OCI-M2 (cell line): ENCODE results near the gene IGFL1.
"Not testable (repeated sequence)": the region's sequence is repeated elsewhere in the genome, so short reads cannot be mapped to it uniquely, and the experiment has no call there.

Source experiments
- DNase-seq: peaks from one replicate; lab custom pipeline; 2025; ENCODE audit not compliant: unreplicated experiment; lab: John Stamatoyannopoulos, UW

The IGFL1 gene

DNA sequence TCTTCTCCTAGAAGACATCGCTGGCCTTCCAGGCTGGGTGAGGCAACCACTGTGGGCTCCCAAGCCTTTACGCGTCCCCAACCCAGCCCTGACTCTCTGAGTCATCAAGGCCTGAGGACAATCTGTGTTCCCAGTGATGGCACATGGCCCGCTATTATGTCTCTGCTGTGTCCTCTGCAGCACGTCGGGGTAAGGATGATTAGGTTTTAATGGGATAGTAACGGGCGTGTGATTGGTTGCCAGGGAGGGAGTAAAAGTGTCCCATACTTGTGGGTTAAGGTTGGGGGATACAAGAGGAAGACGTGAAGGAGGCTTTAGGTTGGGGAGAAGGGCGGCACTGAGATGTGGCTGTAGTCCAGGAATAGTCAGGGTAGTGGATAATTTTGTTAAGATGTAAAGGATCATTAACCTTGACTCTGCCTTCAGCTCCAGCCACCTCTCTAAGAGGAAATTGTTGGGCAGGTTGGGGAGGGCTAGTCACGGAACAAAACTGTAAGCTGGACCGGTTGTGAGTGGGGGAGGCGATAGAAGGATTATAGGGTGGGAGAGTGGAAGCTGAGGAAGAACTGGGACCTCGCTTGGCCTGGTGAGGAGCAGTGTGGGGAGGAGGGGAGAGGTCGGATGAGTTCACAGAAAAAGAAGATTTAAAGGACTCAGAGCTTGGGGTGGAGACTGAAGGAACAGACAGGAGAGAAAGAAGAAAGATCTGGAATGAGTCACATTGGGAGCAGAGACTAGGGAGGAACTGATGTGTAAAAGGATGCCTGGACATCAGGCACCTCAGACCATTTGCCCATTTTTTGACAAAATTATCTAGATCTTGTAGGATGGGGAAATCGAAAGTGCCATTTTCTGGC, 27.9 kb upstream of the IGFL1 start:
- no peak for DNase-seq

DNA sequence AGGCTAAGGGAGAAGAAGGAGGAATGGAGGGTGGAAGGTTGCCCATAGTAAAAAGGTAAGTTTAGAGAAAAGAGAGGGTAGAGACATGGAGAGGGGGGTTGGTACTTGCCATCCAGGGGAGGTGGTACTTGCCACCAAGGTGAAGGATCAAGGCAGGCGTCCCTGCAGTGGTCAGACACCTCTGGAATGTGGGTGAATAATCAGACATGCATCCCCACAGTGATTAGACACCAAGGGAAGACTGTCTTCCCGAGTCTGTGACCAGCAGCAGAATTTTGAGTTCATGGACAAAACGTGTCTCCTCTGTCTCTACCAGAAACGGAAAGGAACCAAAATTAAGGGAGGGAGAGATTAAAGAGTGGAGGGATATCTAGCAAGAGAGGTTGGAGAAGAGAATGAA, 27.1 kb upstream of the IGFL1 start:
- DNase-seq: no peak

DNA sequence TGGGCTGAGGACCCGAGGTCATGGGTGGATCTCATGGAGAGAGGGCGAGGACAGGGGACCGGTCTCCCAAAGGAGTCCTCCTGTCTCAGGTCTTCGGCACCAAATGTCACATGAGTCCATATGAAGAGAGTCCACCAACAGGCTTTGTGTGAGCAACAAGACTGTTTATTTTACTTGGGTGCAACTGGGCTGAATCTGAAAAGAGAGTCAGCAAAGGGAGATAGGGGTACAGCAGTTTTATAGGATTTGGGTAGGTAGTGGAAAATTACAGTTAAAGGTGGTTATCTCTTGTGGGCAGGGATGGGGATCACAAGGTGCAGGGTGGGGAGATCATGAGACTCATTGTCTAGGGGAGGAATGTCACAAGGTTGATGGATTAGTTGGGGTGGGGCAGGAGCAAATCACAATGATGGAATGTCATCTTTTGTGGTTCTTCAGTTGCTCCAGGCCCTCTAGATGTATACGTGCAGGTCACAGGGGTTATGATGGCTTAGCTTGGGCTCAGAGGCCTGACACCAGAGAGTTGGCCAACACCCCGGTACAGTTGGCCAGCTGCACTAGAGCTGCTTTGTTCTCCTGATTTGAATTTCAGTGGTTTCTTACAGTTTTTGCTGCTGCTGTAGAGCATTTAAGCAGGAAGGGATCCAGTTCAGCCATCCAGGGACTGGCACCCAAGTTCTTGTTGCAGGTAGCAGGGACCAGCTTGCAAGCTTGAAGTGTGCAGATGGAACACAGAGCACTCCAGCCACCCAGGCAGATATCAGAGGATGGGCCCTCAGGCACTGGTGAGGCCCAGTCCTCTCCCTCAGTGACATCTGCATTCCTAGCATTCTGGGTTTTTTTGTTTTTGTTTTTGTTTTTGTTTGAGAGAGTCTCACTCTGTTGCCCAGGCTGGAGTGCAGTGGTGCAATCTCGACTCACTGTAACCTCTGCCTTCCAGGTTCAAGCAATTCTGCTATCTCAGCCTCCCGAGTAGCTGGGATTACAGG, 26.4 kb upstream of the IGFL1 start:
- DNase-seq: no peak

DNA sequence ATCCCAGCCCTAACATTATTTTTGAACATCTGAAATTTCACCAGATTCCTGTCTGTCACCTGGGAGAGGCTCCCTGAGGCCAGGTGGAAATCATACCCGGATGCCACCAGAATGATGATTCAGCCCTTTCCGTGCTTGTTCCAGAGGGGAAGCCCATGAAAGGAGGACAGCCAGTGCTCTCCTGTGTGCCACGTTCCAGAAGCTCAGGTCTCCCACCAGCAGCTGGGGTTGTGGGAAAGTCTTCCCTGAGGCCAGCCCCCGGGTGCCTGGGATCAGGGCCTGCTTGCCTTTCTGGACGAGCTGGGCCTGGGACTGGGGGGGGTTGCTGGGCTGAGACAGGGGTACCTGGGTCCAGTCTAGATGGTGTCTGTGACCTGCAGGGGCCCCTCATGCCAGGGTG, 25.5 kb upstream of the IGFL1 start:
- DNase-seq: no peak

DNA sequence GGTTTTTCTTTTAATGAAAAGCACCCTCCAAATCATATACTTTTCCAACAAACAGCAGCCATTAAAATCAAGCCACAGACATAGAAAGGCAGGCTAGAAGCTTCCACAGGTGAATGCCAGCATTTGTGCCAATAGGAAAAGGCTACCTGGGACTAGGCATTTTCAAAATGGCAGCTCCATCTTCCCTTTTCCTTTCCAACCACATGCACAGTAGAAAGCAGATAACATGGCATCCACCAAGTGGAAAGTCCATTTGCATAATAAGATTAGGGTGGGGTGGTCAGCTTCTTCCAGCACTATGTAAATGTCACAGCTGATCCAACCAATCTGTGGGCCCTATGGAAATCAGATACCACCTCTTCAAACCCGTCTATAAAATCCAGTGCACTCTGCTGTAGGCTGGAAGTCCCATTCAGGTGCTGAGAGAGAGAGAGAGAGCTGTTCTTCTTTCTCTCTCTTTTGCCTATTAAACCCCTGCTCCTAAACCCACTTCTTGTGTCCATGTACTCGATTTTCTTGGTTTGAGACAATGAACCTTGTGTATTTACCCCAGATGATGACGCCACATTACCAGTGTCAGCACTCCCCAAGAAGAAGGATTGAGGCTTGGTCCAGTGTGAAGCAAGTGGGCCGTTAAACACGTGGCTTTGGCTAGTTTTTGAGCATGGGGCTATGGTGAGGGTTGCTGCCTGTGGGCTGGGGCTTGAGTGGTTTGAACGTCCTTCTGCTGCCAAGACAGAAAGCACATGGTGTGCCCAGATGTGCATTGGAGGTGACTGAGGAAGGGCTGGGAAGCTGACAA, 24.2 kb upstream of the IGFL1 start:
- no peak for DNase-seq

DNA sequence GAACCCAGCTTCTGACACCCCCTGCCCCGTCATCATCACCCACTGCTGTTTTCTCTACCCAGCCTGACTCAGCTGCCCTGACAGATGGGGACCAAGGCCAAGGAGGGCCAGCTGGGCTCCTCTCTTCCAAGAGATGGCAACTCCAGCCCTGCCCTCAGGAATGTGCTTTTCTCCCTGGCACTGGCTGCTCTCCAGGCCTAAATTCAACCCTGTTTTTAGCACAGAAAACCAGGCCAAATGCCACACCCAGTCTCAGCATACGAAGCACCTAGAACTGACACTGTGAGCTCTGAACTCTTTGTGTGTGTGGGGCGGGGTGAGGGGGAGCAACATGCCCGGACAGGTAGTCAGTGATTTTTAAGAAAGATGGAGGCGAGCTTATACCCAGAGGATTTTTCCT, 23.4 kb upstream of the IGFL1 start:
- DNase-seq: no peak

DNA sequence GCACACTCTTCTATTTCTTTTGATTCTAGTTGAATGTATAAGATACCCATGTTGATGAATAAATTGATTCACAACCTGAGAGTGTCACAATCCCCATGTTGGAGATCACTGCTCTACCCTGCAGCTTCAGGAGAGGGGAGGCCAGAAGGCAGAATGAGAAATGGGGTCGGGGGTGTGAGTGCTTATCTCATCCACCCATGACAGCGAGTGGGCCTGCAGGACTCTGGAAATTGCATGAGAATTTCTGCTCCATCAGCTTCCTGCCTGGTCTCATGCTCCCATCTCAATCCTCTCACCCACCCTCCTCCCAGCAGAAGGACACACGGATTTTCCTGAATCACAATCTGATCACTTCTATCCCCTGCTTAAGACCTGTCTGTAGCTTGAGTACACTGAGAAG, 22.9 kb upstream of the IGFL1 start:
- DNase-seq: no peak

DNA sequence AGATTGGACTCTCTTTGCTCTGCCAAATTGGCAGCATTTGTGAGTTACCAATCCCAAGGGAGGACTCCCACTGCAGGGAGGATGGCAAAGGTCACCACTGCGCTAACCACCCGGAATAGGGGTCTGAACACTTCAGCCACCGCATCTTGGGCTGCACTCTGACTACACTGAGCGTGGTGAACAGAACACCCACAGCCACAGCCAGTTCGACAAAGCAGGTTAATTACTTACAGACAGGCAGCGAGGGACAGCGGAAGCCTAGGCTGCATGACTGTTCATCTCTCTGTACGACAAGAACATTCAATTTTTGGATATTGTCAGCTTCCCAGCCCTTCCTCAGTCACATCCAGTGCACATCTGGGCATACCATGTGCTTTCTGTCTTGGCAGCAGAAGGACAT, 21.7 kb upstream of the IGFL1 start:
- not testable (repeated sequence) for DNase-seq

DNA sequence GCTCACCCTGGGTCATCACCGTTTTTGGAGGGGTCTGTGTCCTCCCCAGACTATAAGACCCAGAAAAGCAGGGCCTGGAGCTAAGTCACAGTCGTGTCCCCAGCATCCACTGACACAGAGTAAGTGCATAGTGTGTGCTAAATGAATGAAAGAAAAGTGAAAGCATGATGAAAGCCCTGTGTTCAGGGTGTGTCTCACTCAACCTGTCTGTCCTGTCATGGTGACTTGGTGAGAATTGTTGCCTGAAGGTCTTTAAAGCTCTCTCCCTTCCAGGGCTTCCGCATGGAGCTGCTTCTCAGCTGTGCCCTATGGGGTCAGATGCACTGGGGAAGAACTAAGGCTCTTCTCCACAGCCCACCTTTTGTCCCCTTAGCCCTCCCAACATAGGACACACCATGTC, 20.5 kb upstream of the IGFL1 start:
- DNase-seq: no peak

DNA sequence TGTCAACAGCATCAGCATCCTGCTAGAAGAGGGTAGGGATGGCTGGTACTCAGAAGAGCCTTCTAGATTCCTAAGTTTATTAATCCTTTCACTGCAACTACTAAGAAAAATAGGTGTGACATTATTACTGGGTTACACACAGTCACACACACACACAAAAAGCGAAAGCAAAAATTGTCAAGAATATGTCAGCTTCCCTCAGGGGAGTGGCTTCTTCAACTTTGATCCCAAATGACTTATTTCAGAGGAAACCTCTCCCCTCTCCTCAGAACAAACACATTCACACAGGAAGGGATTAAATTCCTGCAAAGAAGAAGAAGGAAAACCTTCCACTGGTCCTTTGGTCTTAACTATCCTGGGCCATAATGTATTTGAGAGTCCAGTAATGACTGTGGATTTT, 20.1 kb upstream of the IGFL1 start:
- no peak for DNase-seq

DNA sequence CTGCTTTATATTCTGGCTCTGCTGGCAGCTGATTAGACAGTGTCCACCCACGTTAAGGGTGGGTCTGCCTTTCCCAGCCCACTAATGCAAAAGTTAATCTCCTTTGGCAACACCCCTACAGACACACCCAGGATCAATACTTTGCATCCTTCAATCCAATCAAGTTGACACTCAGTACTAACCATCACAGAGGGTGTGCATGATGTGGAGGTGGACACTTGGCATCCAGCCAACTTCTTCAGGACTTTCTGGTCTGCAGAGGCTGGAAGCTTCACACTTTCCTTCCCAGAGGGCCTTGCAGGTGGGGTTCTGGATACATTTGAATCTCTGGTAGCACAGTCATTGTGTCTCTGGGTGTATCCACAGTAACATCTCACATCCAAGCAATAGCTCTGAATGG, 18.9 kb upstream of the IGFL1 start:
- DNase-seq: no peak

DNA sequence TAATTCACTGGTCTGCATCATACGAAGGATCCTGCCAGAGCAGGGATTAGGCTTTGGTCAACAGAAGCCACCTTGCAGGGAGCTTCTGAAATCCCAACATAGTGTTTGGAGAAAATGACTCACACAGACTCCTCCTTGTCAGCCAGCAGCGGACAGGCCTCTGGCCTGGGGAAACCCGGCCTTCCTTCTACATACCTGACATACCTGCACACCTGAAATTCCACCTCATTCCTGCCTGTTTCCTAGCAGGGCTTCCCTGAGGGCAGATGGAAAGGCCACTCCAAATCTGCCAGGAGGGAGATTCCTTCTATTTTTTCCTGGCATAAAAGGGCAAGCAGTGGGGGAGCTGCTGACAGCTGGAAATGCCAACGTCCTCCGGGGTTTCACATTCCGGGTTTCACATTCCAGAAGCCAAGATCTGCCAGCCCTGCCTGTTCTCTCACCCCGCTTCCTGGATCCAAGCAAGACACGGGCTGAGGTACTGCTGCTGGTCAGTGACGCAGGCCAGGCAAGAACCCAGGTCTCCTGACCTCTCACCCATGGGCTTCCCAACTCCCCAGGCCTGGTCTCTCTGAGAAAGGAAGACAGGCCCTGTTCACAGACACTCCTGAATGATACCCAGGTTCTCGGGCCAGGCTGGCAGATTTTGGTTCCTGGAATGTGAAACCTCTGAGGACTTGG, 18.2 kb upstream of the IGFL1 start:
- no peak for DNase-seq

DNA sequence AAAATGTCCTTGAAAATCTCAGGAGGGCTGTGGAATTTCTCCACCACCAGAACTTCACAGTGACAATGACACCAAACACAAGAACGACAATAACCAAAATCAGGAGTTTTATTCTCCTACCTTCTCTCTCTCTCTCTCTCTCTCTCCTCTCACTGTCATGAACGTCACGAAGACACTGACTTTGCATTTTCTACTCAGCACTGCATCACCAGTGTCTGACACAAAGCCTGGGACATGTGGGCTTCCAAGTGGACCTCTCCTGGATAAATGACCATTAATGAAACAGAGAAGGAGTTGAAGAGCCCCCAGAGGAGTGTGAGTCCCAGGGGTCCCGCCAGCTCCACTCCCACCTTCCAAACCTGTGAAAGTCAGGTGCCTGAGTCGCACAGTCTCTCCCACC, 16.9 kb upstream of the IGFL1 start:
- DNase-seq: not testable (repeated sequence)

DNA sequence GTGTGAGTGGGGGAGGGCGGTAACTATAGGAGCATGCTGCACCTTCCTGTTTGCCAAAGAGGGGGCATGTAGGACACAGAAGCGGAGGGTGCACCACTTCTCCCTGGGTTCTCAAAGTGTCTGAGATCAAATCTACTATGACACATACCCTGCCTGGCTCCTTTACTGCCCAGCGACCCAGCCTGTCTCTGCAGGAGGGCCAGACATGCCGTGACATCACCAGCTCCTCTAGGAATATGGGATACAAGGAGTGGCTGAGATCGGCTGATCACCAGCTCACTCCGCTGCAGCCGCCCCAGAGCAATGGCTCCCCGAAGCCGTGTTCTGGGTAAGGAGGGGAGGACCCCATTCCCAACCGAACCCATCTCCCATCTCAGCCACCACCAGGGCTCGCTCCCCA, 16.4 kb upstream of the IGFL1 start:
- DNase-seq: no peak

DNA sequence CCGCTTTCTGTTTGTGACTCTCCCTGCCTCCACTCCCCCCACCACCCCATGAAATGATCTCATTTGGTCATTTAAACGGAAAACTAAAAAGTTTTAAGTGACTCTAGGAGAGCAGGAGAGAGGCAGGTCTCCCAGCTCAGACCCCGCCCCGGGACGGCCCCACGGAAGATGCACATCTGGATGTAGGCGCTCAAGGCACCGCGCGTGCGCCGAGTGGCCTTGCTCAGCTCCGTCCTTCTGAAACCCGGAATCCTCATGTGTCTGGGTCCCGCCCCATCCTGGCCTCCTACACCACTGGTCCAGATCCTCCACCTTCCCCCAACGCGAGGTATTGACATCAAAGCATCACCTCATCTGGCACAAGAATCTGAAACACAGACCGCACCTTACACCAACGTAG, 15.7 kb upstream of the IGFL1 start:
- DNase-seq: no peak

DNA sequence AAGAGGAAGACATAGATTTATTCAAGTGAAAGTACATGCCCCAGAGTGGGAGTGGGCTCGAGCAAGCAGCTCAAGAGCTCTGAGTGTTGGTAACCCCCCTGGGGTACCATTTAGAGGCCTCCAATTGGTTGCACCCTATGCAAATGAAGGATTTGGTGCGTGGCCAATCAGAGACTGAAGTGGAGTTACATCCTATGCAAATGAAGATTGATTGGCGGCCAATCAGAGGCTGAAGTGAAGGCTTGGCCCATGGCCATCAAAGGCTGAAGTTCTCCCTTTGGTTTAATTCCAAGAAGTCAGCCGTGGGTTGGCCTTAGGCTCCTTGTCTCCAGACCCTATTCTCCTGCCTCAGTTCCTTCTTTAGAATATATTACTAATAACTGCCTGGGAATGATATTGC, 12.9 kb upstream of the IGFL1 start:
- DNase-seq: no peak

DNA sequence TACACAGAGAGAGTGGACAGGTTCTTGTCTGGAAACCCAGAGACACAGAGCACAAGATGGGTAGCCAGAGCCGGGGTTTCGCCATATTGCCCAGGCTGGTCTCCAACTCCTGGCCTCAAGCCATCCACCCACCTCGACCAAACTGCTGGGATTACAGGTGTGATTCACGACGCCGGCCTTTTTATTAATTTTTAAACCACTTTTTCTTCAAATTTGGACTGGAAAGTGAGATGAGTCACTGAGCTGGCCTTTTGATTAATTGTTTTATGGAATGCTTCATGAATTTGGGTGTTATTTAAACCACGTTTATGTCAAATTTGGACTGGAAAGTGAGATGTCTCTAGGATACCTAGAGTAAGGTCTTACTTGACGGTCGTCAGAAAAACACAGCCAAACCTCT, 12.1 kb upstream of the IGFL1 start:
- no peak for DNase-seq

DNA sequence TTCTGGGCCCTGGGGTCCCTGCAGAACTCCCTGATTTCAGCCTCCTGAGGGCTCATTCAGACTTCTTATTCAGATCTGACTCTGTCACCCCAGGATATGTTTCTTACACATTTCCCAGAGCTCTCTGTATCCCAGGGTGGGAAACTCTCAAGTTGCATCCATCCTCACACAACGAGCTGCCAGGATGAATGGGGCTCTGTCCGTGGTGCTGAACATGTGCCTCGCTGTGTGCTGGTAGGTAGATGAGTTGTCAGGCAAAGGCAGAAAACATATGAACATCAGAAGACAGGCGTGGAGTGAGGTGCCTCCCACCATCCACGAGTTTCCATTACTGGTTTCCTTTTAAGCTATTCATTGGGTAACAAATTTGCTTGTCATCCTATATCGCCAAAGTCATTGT, 11.4 kb upstream of the IGFL1 start:
- DNase-seq: no peak

DNA sequence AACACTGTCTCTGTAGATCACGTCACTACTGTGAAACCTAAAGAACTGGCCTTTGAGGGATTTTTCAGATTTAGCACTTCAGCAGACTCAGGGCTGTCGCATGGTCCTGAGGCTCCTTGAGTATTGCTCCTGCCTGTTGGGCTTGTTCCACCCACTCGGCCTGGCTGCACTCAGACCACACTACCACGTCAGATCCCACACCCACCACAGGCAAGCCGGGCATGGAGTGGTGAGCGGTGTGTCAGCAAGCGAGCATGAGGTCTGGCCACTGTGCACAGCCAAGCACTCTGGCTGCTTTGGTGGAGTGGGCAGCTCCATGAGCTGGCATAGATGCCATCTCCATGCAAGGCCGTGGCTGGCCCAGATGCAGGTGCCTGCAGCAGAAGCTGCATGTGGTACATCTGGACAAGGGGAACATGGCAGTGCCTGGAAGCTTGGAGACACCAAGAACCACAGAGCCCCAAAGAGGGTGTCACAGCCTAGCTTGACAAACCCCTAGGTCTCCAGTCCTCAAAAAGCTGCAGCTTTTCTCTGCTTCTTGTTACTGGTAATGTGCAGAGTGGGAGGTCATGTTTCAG, 9.4 kb upstream of the IGFL1 start:
- DNase-seq: no peak

DNA sequence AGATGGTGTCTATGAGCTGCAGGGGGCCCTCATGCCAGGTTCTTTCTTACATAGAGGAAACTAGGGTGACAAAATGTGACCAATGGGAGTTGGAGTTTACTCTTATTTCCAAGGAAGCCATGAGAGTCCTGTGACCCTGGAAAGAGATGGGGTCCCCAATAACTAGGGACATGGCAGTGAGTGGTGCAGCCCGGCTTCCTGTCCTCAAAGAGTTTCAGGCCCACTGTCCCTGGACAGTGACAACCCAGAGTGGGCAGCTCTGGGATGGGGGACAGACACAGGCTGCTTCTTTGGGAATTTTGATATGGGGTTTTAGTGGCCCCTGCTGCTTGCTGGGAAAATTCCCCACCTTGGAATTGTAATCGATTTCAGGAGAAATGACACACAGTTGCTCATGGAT, 8.4 kb upstream of the IGFL1 start:
- DNase-seq: no peak
